ENCODE measurements around the gene CSNK1G2.

Gene CSNK1G2

GRCh38 chr19:1991018-1991913 is 50.3 kb downstream of the CSNK1G2 start:
- DNase-seq, result no peak

GRCh38 chr19:1992759-1993260 is 51.8 kb downstream of the CSNK1G2 start:
- DNase-seq, result no peak

DNA sequence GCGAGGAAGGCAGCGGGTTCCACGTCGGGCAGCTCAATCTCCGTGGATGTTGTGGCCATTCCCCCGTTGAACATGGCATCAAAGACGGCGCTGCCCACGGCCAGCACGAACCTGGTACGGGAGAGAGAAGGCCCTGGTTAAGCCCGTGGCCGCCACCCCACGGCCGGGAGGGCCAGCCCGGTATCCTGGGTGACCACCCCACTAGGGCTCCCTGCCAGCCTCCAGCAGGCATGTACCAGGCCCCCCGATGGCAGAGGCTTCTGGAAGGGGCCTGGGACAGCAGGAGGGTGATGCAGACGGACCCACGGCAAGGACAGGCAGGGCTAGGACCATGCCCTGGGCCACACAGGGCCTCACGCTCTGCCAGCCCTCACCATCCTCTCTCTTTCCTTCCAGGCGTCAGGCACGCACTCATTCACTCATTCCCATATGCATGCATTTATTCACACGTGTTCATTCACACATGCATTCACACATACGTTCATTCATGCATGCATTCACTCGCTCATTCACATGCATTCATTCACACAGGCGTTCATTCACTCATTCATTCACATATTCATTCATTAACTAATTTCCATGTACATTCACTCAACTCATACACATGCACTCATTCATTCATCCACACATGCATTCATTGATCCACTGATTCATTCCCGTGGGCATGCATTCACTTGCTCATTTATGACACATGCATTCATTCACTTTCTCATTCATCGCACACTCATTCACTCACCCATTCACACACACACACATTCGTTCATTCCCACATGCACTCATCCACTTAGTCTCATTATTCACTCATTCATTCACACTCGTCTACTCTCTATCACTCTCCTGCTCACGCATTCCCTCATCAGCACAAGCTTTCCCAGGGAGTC is 56.6 kb downstream of the CSNK1G2 start:
- DNase-seq, result no peak

DNA sequence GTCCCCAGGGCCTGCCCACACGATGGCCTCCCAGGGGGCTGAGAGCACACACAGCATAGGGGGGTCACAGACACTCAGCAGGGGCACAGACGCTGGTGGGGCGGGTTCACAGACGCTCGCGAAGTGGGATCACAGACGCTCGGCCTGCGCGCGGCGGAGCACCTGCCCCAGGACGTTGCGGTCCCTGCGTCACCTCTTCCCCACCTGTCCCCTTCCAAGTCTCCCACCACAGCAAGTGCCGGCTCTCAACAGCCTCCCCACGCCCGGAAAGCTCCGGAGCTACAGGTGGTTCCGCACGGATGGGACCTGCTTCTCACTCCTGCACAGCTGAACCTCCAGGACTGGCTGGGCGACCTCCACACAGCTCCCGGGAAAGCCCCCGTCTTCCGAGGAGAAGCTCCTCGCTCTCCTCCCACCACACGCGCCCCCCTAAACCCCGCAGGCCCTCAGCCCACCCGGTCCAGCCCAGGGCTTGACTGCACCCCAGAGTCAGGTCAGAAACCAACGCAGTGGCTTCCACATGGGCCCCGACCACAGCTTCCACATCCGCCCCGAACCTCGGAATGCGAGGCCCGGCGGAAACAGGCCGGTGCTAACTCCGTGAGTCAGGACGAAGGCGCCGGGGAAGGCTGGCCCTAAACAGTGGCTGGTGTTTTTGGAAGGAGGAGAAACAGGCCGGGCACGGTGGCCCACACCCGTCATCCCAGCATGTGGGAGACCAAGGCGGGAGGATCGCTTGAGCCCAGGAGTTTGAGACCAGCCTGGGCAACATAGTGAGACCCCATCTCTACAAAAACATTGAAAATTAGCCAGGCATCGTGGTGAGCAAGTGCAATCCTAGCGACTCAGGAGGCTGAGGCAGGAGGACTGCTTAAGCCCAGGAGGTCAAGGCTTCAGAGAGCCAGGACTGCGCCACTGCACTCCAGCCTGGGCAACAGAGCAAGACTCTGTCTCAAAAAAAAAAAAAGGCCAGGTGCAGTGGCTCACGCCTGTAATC is 58.0 kb downstream of the CSNK1G2 start:
- DNase-seq, result no peak

DNA sequence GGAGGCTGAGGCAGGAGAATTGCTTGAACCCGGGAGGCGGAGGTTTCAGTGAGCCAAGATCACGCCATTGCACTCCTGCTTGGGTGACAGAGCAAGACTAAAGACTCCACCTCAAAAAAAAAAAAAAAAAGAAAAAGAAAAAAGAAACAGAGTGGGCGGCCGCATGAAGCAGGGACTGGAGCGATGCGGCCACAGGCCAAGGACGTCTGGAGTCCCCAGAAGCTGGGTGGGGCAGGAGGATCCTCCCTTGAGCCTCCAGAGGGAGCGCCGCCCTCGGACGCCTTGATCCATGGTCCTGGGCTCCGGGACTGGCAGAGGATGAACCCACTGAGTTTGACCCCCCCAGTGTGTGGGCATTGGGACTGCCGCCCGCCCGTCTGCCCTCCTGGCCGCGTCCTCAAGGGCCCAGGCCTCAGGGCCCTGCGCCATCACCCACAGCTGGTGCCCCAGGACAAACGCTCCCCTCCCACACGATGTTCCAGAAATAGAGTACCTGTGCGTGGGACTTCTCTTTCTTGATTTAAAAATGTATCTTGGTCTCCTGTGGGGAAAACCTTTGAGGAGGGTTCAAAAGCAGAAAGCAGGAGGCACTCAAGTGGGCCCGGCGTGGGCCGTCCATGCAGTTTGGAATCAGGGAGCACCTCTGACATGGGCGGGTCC is 59.0 kb downstream of the CSNK1G2 start:
- DNase-seq, result no peak

DNA sequence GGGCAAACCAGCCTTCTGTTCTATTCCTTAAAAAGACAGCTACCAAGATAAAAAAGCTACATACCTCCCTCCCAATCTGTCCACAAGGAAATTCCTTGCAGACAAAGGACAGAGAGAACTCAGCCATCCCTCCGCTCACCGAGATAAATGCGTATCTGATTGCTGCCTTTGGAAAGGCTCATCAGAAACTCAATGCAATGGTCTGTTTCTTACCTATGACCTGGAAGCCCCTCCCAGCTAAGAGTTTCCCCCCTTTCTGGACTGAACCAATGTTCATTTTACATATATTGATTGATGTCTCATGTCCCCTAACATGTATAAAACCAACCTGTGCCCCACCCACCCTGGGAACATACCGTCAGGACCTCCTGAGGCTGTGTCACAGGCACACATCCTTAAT is 62.9 kb downstream of the CSNK1G2 start:
- DNase-seq, result no peak

GRCh38 chr19:2010135-2010668 is 69.2 kb downstream of the CSNK1G2 start:
- no peak for DNase-seq

DNA sequence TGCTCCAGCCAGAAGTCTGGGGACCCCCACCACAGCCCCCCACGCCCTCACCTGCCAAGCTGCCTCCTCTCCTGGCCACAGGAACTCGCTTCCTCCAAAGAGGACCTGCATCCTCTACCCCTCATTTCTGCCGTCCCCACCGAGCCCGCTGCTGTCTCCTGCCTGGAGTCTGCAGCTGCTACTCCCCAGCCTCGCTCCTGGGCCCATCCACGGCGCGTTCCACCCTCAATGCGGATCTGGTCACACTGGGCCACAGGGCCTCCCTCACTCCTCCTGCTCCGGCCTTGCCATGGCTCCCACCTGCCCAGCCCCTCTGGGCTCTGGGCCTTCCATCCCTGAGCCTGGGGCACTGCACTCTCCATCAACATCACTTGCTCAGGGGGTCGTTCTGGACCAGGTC is 70.2 kb downstream of the CSNK1G2 start:
- DNase-seq, result no peak

DNA sequence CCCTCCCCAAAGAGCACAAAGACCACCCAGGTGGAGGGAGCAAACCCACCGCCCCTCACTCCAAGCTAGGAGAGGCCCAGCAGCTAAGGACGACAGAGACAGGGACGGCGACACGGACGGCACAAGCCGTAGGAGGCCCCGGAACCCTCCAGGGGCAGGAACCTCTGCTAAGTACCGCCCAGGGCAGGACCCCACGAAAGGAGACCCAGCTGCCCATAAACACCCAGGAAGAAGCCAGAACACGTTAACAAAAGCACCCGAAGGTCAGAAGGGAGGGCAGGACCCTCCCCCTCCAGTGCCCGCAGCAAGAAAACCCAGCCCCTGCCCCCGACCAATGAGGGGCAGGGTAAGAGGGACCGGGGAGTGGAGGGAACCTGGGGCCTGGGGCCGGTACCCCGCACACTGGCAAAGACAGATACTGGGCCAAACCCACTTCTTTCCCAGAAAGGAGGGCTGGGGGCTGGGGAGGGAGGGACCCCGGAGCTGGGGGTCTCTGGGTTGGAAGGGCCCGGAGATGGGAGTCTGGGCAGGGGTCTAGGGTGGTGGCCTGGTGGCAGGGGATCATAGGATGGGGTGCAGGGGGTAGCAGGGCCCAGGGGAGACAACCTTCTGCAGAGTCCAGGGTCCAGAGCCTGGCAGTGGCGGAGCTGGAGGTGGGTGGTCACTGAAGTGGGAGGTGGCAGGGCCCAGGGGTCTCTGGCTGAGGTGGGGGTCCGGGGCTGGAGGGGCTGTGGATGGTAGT is 72.1 kb downstream of the CSNK1G2 start:
- DNase-seq, result no peak

- no peak for DNase-seq
Measured at GRCh38 chr19:2013683-2013961, 72.7 kb downstream of the CSNK1G2 start.

DNA sequence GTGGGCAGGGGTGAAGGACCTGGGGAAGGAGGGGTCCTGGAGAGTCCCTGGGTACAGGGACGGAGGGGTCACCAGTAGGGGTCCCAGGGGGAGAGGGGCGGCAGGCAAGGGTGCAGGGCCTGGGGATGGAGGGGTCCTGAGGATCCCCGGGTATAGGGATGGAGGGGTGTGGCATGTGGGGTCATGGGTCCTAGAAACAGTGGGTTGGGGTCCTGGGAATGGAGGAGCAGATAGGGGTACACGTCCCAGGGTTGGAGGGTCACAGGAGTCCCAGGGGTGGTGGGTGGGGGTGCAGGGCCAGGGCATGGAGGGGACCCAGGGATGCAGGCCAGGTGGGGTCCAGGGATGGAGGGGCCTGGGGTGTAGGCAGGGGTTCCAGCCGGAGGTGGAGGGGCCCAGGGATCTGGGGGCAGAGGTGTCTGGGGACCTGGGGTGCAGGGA is 73.2 kb downstream of the CSNK1G2 start:
- DNase-seq, result no peak

DNA sequence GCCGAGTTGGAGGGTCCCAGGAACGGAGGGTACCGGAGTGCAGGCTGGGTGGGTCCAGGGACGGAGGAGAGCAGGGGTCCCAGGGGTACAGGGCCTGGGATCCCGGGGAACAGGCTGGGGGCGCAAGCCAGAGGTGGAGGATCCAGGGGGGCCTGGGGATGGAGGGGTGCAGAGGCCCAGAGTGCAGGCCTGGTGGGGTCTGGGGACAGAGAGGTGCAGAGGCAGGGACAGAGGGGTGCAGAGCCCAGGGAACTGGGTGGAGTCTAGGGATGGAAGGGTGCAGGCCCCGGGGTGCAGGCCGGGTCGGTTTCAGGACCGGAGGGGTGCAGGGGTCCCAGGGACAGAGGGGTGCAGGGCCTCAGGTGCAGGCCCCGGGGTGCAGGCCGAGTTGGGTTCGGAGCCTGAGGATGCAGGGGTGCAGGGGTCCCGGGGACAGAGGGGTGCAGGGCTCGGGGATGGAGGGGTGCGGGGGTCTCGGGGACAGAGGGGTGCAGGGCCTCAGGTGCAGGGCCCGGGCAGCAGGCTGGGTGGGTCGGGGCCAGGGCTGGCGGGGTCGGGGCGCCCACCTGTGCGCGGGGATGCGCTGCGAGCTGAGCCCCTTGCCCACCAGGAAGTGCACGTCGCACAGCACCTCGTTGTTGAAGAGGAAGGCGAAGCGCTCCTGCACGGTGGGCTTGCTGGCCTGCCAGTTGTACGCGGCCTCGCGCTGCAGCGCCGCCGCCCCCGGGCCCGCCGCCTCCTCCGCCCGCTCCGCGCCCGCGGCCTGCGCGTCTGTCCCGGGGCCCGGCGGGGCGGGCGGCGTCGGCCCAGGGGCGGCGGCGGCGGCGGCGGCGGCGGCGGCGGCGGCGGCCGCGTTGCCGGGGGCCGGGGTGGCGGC is 74.0 kb downstream of the CSNK1G2 start:
- DNase-seq, result no peak

- DNase-seq, result peak; percentile 61
Measured at GRCh38 chr19:2015608-2015950, 74.6 kb downstream of the CSNK1G2 start, which contains the start of gene BTBD2. Gene BTBD2, minus strand, starts transcription at chr19:2015714. Its CDS starts 11 bp downstream, at chr19:2015703.

DNA sequence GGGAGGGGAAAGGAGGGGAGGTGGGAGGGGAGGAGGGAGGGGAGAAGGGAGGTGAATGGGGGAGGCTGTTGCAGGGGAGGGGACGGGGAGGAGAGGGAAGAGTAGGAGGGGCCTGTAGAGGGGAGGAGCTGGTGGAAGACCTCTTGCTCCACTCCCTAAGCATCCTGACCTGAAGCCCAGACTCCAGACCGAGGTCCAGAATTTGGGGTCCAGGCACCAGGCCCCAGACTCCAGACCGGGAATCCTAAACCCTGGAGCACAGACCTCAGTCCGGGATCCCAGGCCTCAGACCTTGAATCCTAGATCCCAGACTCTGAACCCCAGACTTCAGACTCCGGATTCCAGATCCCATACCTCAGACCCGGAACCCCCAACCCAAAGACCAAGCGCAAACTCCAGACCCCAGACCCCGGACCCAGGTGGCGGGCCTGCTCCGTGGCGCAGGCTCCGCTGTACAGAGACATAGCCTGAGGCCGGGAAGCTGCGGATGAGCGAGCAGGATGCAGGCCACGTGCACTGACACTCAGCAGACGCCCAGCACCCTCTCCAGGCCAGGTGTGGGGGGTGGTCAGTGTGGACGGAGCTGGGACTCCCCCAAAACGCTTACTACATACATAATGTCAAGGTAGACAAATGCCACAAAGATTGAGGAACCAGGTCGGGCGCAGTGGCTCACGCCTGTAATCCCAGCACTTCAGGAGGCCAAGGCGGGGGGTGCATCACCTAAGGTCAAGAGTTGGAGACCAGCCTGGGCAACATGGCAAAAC is 75.3 kb downstream of the CSNK1G2 start:
- DNase-seq, result peak; percentile 57

DNA sequence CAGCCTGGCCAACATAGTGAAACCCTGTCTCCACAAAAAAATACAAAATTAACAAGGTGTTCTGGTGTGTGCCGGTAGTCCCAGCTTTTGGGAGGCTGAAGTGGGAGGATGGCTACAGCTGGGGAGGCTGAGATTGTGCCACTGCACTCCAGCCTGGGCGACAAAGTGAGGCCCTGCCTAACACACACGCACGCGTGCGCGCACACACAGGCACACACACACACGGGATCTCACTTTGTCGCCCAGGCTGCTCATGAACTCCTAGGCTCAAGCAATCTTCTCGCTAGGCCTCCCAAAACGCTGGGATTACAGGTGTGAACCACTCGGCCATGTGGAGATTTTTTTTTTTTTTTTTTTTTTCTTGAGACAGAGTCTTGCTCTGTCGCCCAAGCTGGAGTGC is 77.8 kb downstream of the CSNK1G2 start:
- DNase-seq, result no peak

DNA sequence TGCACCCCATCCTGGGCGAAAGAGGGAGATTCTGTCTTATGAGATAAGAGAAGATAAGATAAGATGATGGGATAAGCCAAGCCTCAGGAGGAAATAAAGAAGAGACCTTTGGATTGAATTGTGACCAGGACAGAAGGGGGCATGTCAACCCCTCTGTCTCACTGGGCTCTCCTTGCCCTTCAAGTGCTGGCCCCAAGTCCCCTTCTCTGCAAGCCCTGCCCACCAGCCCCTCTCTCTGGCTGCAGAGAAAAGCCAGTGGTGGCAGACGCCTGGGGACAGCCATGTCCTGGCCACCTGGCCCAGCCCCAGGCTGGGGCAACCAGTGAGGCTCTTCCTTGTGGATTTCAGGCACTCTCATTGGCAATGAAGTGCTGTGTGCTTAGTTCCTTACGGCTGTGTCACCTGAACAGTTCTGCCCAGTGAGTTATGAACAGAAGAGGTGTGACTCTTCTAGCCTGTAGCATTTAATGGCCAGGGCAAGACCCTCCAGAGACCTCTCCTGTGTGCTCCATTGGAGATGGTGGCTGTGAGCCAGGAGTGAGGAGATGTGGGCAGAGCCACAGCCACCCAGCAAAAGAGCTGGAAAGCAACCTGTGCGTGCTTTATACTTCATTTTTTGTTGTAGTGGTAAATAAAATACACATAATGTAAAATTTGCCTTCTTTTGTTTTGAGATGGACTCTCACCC is 80.6 kb downstream of the CSNK1G2 start:
- no peak for DNase-seq

GRCh38 chr19:2022289-2022688 is 81.3 kb downstream of the CSNK1G2 start:
- no peak for DNase-seq

DNA sequence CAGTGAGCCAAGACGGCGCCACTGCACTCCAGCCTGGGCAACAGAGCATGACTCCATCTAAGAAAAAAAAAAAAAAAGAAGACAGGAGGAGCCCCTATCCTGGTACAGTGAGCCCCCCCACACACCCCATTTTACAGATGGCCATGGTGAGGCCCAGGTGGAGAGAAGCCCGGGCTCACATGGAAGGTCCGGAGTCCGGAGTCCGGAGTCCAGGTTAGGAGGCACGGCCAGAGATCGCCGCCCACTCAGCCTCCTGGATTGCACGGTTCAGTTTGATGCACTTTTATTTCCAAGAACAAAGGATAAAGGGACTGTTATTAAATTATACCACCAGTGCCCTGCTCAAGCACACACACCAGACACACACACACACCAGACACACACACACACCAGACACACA is 85.8 kb downstream of the CSNK1G2 start:
- DNase-seq, result no peak

- DNase-seq, result no peak
Measured at GRCh38 chr19:2027361-2027760, 86.4 kb downstream of the CSNK1G2 start.
